Uterus (tissue), 2 donors: ENCODE data around the gene BCAT1.

Source experiments
- CTCF ChIP-seq, 4 experiments: fragments of 200-600 bp in 2 of 4; fragments of 450-650 bp in 2 of 4; sonication (generic) in 2 of 4; IDR thresholded peaks; one replicate each; pipeline ENCODE4 v1.5.1; 2016 to 2019; ENCODE audit warnings: antibody characterized with exemption in 4 of 4, mild to moderate bottlenecking in 2 of 4, moderate library complexity in 1 of 4
- POLR2A ChIP-seq, 2 donors: fragments of 450-650 bp; IDR thresholded peaks; one replicate each; pipeline ENCODE4 v1.6.1; 2016; ENCODE audit warnings: antibody characterized with exemption in 2 of 2, mild to moderate bottlenecking in 1 of 2, moderate library complexity in 1 of 2

DNA sequence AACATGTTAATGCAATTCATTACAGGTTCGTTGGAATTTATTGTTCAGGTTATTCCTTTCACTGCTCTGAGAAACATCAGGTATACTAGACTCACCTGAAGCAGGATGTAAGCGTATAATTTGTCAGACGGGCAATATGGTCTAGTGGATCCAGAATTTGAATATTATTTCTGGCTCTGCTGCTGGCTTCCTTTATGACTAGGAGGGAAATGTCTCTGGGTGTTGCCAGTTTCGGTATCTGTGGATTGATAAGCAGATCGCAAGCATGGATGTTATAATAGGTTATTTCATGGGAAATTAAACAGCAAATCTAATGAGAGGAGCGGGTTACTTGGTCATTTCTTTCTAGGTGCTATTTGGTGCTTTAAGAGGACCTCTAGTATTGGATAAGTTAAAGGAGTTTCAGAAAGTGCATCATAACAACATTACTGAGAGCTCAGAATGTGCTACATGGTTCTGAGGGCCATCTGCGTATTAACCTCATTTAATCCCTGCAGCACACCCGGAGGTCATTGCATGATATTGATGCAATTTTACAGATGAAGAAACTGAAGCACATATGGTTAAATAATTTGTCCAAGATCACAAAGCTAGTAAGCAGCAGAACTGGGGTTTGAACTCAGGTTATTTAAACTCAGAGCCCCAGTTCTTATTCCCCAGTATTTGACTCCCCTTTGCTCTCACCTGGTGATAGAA is 47.3 kb upstream of the BCAT1 start:
- TF ChIP-seq CTCF (IDR thresholded peaks at IDR 0.05) (no peak), POLR2A (IDR thresholded peaks at IDR 0.05) (no peak)
